Embryonic facial prominence (tissue), 1 donor: Measurements from ENCODE around the gene PLAAT4.

Source experiments
- DNase-seq: peaks from one replicate; pipeline ENCODE4 v3.0.0-alpha.2; 2016; ENCODE audit errors: extremely low spot score

PLAAT4 gene

GRCh38 chr11:63536669-63537292 lies at the start of gene PLAAT4:
TSS of gene PLAAT4 (plus strand) at chr11:63536808. CDS start at chr11:63536869, 61 bp downstream.
- no peak for DNase-seq

- DNase-seq = no peak
Observed at GRCh38 chr11:63488789-63489188, 47.8 kb upstream of the PLAAT4 start.

- DNase-seq = no peak
Observed at GRCh38 chr11:63489879-63490278, 46.7 kb upstream of the PLAAT4 start.

GRCh38 chr11:63490551-63491239 lies 45.9 kb upstream of the PLAAT4 start, which contains the start of gene PLAAT5:
TSS of gene PLAAT5 (minus strand) at chr11:63491167. CDS start at chr11:63491034, 133 bp downstream.
- DNase-seq = no peak

- no peak for DNase-seq
Observed at GRCh38 chr11:63491240-63491587, 45.4 kb upstream of the PLAAT4 start.

- DNase-seq = no peak
Observed at GRCh38 chr11:63491636-63492372, 44.8 kb upstream of the PLAAT4 start.

- no peak for DNase-seq
Observed at GRCh38 chr11:63492441-63492840, 44.2 kb upstream of the PLAAT4 start.

- DNase-seq = no peak
Observed at GRCh38 chr11:63493127-63493526, 43.5 kb upstream of the PLAAT4 start.

- no peak for DNase-seq
Observed at GRCh38 chr11:63494975-63495374, 41.6 kb upstream of the PLAAT4 start.

GRCh38 chr11:63499874-63500273 lies 36.7 kb upstream of the PLAAT4 start:
- DNase-seq = no peak

GRCh38 chr11:63501236-63501635 lies 35.4 kb upstream of the PLAAT4 start:
- DNase-seq = no peak

- DNase-seq = no peak
Observed at GRCh38 chr11:63502252-63502820, 34.3 kb upstream of the PLAAT4 start.

- no peak for DNase-seq
Observed at GRCh38 chr11:63503492-63503891, 33.1 kb upstream of the PLAAT4 start.

- no peak for DNase-seq
Observed at GRCh38 chr11:63504054-63504453, 32.6 kb upstream of the PLAAT4 start.

GRCh38 chr11:63504933-63505586 lies 31.5 kb upstream of the PLAAT4 start:
- no peak for DNase-seq

GRCh38 chr11:63505857-63506528 lies 30.6 kb upstream of the PLAAT4 start, which contains the start of gene LGALS12:
TSS of gene LGALS12 (plus strand) at chr11:63506084. CDS start at chr11:63506459, 375 bp downstream.
- no peak for DNase-seq

GRCh38 chr11:63506876-63507275 lies 29.7 kb upstream of the PLAAT4 start:
- DNase-seq = no peak

- DNase-seq = no peak
Observed at GRCh38 chr11:63507511-63507910, 29.1 kb upstream of the PLAAT4 start.

- DNase-seq = no peak
Observed at GRCh38 chr11:63508009-63508408, 28.6 kb upstream of the PLAAT4 start.

GRCh38 chr11:63508745-63509144 lies 27.9 kb upstream of the PLAAT4 start:
- DNase-seq = no peak

GRCh38 chr11:63510360-63511047 lies 26.1 kb upstream of the PLAAT4 start:
- DNase-seq = no peak
